Lung microvascular endothelial cell (primary cell): ENCODE measurements around the gene GH1. TPM values are rescaled to one million over a fixed set of nuclear protein-coding genes. Genes with fewer than 3 reads are reported as not detected.
"Not testable (repeated sequence)": the region's sequence is repeated elsewhere in the genome, so short reads cannot be mapped to it uniquely, and the experiment has no call there.

Source experiments
- DNase-seq, 2 donors: peaks; one replicate each; pipeline versions ENCODE4 v3.0.0 to v3.0.0-alpha.2; 2010; ENCODE audit warnings: low read depth in 2 of 2
- total RNA-seq: library from RNA; depleted of rRNA; stranded (reverse); fragments of >200 nt; gene quantifications from 2 replicates; pipeline ENCODE4 v1.2.1, GENCODE V29; 2014

Gene GH1
- total RNA-seq, result not detected in 2 replicates

GRCh38 chr17:63918789-63919305 lies at the start of gene GH1:
GH1 (minus strand) TSS chr17:63918839; CDS start chr17:63918776, 63 bp downstream.
- DNase-seq, result not testable (repeated sequence)

- no peak for DNase-seq
Measured at GRCh38 chr17:63967953-63968352, 49.3 kb upstream of the GH1 start.

- DNase-seq, result no peak
Measured at GRCh38 chr17:63966646-63967264, 48.1 kb upstream of the GH1 start.

DNA sequence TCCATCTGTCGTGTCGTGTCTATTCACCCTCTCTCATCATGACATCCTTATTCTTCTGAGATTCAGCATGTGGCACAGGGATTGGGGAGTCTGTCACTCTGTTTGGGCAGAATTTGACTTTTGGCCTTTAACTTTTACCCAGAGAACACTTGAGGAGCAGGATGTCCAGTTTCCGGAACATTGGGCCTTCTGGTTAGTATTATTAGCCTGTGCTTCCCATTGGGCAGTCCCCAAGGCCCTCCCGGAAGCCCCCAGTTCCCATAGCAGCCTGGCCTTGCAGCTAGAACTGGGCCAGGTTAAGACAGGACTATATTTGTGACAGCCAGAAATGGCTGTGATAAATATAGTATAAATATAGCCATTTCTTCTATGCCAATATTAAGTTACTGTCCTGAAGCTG lies 44.5 kb upstream of the GH1 start:
- DNase-seq, result peak in 1 of 2 donors; percentile 21

DNA sequence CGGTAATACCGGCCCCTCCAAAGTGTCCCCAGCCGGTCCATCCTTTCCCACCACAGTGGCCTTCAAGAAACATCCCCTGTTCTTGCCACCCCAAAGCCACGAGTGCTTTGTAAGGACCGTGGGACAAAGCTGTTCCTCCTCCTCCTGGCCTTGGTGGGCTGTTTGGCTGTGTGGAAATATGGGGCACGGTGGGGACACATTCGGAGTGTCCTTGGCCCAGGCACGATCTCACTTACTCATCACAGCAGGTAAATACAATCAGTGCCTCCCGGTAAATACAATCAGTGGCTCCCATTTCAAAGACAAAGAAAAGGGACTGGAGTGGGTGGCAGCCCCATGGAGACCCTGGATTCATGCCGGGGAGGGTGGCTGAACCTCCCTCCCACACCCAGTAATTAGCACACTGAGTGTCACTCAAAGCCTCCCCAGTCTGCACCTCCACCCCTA lies 43.7 kb upstream of the GH1 start:
- no peak for DNase-seq

DNA sequence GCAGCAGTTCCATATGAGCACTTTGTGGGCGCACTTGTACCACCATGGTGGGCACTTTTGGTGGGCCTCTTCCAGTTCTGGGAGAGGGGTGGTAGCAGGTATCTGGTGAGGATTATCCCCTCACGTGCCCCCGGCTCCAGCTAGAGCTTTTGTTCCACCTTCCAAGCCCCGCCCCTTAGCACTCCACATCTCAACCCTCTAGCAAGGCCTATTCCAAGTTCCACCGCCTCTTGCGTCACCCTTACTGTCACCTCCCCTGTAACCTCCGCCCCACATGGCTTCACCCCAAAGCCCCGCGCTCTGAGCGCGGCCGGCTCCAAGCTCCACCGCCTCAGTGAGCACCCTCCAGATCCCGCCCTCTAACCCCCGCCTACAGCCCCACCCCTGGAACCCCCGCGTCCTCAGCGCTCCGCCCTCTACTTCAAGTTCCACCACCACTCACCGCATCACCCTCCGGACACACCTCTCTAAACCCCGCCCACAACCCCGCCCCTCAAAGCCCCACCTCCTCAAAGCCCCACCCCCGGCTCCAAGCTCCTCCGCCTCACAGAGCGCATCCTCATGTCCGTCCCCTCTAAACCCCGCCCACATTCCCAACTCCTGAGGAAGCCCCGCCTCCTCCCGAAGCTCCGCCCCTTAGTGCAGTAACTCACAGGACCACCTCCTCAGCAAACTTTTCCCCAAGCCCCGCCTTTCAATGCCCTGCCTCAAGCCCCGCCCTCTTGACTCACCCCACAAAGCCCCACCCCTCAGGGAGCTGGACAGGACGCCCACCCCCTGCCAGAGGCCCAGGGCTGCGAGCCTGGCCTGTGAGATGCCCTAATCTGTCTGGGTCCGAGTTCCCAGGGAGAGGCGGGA lies 42.9 kb upstream of the GH1 start:
- peak; percentile 69 to 76 for DNase-seq

- no peak for DNase-seq
Measured at GRCh38 chr17:63960430-63960829, 41.8 kb upstream of the GH1 start.

GRCh38 chr17:63960006-63960405 lies 41.4 kb upstream of the GH1 start:
- DNase-seq, result no peak

GRCh38 chr17:63956296-63956920 lies 37.8 kb upstream of the GH1 start:
- no peak for DNase-seq

DNA sequence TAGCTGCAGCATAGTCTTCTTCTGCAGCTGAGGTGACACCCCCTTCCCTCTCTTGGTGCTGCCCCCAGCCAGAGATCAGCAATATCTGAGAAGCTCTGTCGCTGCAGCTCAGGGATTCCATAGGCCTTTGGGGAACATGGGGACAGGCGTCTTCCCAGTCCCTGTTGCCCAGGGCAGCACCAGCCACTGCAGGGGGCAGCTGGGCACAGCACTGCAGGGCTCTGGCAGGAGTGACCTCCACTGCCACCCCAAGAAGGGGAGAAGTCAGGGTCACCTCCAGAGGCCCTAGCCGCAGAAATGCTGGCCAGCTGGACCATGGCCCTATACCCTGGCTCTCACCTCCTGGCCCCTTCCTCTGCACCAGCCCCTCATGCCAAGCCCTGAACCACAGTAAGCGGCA lies 37.2 kb upstream of the GH1 start:
- DNase-seq, result no peak

GRCh38 chr17:63955232-63955631 lies 36.6 kb upstream of the GH1 start:
- DNase-seq, result no peak

- DNase-seq, result no peak
Measured at GRCh38 chr17:63954402-63955063, 35.9 kb upstream of the GH1 start.

DNA sequence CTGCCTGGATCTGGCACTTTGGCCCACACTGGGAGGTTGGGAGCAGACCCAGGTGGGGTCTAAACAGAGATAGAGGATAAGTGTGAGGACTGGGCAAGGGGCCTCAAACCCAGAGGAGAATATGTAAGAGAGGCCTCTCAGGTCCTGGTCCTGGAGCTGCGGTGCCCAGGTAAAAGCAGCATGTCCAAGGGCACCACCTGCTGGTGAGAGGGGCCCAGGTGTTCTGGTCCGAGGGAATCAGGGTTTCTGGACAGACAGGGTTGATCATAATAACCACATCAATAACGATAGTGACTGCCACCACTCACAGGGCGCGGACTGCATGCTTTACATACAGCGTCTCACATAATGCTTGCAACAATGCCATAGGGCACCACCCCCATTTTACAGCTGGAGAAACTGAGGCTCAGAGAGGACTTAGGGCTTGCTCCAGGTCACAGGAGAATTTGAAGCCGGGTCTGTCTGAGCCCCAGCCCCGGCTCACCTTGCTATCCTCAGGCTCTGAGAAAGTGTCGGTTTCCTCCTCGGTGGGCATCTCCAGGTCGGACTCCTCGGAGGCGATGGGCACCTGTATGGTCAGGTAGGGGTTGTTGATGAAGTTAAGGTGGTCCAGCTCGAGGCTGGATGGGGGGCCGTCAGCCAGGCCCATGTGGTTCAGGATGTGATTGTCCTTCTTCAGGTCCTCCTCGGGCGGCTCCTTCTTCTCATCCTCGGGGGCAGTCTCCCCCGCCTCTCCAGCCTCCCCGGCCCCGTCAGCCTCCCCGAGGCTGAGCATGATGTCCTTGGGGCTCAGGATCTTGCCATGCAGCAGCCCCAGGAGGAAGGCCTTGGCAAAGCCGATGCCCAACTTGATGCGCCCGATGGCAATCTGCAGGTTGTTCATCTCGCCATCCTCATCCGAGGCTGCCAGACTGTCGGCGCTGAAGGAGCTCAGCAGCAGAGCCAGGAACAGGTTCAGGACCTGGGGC lies 32.6 kb upstream of the GH1 start:
- DNase-seq, result peak in 1 of 2 donors; percentile 12

DNA sequence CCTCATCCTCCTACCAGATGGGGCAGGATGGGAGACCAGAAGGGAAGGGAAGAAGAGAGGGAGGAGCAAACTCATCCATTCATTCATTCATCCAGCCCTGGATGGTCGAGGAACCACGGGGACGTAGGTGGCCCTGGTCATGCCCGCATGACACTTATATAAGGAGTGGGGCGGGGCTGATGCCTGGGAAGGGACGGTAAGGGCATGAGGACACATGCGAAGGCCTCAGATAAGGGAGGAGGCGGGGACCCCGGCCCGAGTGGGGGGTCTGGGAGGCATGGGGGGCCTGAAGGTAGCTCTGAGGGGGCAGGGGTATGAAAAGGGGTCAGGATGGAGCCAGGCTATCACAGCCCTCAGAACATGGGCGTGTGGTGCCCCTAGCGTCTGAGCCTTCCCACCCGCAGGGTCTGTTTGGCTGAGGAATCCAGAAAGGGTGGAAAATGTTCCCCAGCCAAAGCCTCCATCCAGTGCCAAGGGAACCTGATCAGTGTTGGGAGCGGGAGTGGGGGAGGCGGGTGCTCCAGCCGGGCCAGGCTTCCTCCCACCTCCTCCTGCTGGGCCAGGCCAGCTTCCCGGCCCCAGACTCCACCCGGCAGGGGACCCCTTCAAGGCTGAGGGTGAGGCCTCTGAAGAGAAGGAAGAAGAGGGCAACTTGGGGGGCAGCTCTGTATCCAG lies 31.1 kb upstream of the GH1 start:
- DNase-seq, result no peak

- DNase-seq, result no peak
Measured at GRCh38 chr17:63948521-63948920, 29.9 kb upstream of the GH1 start.

GRCh38 chr17:63947711-63948330 lies 29.2 kb upstream of the GH1 start:
- no peak for DNase-seq

- peak; percentile 39 to 64 for DNase-seq
Measured at GRCh38 chr17:63946440-63947363, 28.1 kb upstream of the GH1 start.

DNA sequence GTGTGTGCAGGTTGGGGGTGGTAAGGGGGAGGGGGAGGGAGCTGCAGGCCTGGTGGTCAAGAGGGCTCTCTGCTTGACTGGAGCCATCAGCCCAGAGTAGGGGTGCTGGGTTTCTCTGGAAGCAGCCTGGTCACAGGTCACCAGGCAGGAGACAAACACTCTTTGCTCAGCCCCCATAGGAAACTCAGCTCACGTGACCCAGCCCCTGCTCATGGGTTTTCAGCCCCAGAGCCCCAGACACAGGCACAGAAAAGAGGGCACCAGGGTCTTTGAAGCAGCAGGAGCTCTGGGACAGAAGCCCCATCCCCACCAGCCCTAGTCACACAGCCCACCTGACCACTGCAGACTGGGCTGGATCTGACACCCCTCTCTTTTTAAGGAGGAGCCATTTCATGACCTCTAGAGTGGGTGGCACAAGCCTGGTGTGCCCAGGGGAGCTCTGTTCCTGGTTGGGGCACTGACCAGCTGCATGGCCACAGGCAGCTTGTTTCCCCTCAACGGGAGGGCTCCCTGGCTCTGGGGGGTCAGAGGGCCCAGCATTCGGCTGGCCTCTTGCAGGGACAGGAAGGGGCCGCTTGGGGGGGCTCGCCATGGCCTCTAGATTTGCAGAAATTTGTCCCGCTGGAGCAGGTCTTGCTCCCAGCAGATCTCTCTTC lies 27.3 kb upstream of the GH1 start:
- DNase-seq, result no peak
